BJ (cell line): Measurements from ENCODE around the gene CCKAR. TPM values are rescaled to one million over a fixed set of nuclear protein-coding genes. Genes with fewer than 3 reads are reported as not detected.

ENCODE experiments used
- CTCF ChIA-PET: fragments of 350-600 bp; formaldehyde crosslinking; extraction: SDS; loops from one replicate; lab custom pipeline; 2021; ENCODE audit warnings: antibody characterized with exemption, inconsistent platforms; lab: Yijun Ruan, JAX
- POLR2A ChIA-PET: fragments of 300-600 bp; sonication (Branson Sonifier 250); formaldehyde crosslinking; extraction: SDS; loops from one replicate; lab custom pipeline; 2021; ENCODE audit warnings: antibody characterized with exemption; lab: Charles Lee
- DNase-seq: peaks from one replicate; pipeline ENCODE4 v3.0.0-alpha.2; 2011; ENCODE audit warnings: low read depth
- H3K27me3 ChIP-seq: 2 replicates; pipeline ENCODE4 v1.6.0; 2011; ENCODE audit warnings: low read length; ENCODE audit not compliant: control insufficient read depth, insufficient read depth
- H3K36me3 ChIP-seq: 2 replicates; pipeline ENCODE4 v1.5.1; 2011; ENCODE audit warnings: low read length; ENCODE audit not compliant: control insufficient read depth, insufficient read depth
- H3K4me3 ChIP-seq: 2 replicates; pipeline ENCODE4 v1.5.1; 2011; ENCODE audit warnings: low read depth, mild to moderate bottlenecking, control low read depth, low read length
- CTCF ChIP-seq: IDR thresholded peaks from 2 replicates; pipeline ENCODE4 v1.5.1; 2011; ENCODE audit warnings: low read depth, mild to moderate bottlenecking, control low read depth, inconsistent platforms, low read length, moderate library complexity; ENCODE audit not compliant: insufficient read depth
- polyA plus RNA-seq: library from polyadenylated mRNA; depleted of rRNA; stranded (reverse); fragments of >200 nt; gene quantifications from 2 replicates; pipeline ENCODE4 v1.2.3, GENCODE V29; 2011

Gene CCKAR
- polyA plus RNA-seq, 1 experiment: 0.12 TPM

- ChIA-PET CTCF (interaction anchor here (1.0 kb wide), 1 partner anchor 264 kb away, joined by 4 read pairs; no protein-coding TSS in a partner anchor), POLR2A (no interaction called here)
- TF ChIP-seq CTCF: no peak
- no peaks in the 10 kb centered on the region for H3K36me3 ChIP-seq
- no peaks in the 10 kb centered on the region for H3K27me3 ChIP-seq
- DNase-seq: no peak
- H3K4me3 ChIP-seq: no peak overlapping the region
Measured at GRCh38 chr4:26455571-26455970, 34.7 kb downstream of the CCKAR start.

DNA sequence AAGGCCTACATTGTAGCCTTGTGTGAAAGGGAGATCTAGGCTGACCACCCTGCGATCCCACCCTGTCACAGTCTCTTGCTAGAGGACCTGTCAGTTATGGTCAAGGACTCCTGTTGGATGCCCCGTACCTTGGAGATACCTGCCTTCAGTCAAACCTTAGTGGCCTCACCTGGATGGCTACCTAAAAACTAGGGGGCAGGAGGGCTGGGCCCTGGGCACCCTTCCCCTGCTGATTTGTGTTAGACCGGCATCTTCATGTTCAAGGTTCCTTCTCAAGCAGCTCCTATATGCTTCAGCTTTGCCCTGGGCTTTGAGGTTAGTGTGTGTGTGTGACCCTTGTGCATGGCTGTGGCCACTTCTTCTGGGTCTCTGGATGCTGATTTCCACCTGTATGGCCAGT lies 35.3 kb downstream of the CCKAR start:
- DNase-seq: no peak
- no peaks in the 10 kb centered on the region for H3K36me3 ChIP-seq
- no peaks in the 10 kb centered on the region for H3K27me3 ChIP-seq
- no peak for TF ChIP-seq CTCF
- no peak overlapping the region for H3K4me3 ChIP-seq
- ChIA-PET CTCF (no interaction called here), POLR2A (no interaction called here)

GRCh38 chr4:26452565-26453531 lies 37.4 kb downstream of the CCKAR start:
- no peaks in the 10 kb centered on the region for H3K36me3 ChIP-seq
- H3K4me3 ChIP-seq: no peak overlapping the region
- CTCF ChIA-PET: interaction anchor here (1.2 to 1.3 kb wide), 2 partner anchors 8 to 22 kb away, joined by 3 to 4 read pairs; no protein-coding TSS in a partner anchor
- POLR2A ChIA-PET: no interaction called here
- no peak for TF ChIP-seq CTCF
- no peak for DNase-seq
- H3K27me3 ChIP-seq: no peaks in the 10 kb centered on the region

GRCh38 chr4:26451597-26451996 lies 38.7 kb downstream of the CCKAR start:
- H3K27me3 ChIP-seq: no peaks in the 10 kb centered on the region
- POLR2A ChIA-PET: interaction anchor here (0.8 kb wide), 1 partner anchor 8 kb away, joined by 4 read pairs; no protein-coding TSS in a partner anchor
- CTCF ChIA-PET: interaction anchor here (0.6 to 1.3 kb wide), 4 partner anchors 9 to 544 kb away, joined by 3 to 4 read pairs (median 3); no protein-coding TSS in a partner anchor
- no peak for TF ChIP-seq CTCF
- DNase-seq: no peak
- no peaks in the 10 kb centered on the region for H3K36me3 ChIP-seq
- H3K4me3 ChIP-seq: no peak overlapping the region

GRCh38 chr4:26450418-26450817 lies 39.9 kb downstream of the CCKAR start:
- Histone ChIP-seq H3K36me3 (no peaks in the 10 kb centered on the region), H3K27me3 (no peaks in the 10 kb centered on the region), H3K4me3 (no peak overlapping the region)
- DNase-seq: no peak
- no peak for TF ChIP-seq CTCF
- ChIA-PET CTCF (no interaction called here), POLR2A (no interaction called here)
